ENCODE measurements around the gene EBLN2.

EBLN2 gene

GRCh38 chr3:73036694-73037591, 24.5 kb upstream of the EBLN2 start:
- H3K27ac ChIP-seq (ENCODE audit: low read depth, low read length): no peak overlapping the region
- H3K4me3 ChIP-seq (ENCODE audit: low read depth, low read length): no peak overlapping the region
- H3K9ac ChIP-seq (ENCODE audit: low read length): no peak overlapping the region
- H3K4me1 ChIP-seq (ENCODE audit: control insufficient read depth, insufficient read depth, low read length): peaks cover 38% of the 10 kb centered on the region
- H3K36me3 ChIP-seq (ENCODE audit: control insufficient read depth, insufficient read depth, low read length): no peaks in the 10 kb centered on the region
- H3K9me3 ChIP-seq (ENCODE audit: control insufficient read depth, insufficient read depth, low read depth, low read length): no peaks in the 10 kb centered on the region
- H3K27me3 ChIP-seq (ENCODE audit: control insufficient read depth, insufficient read depth, low read length): no peaks in the 10 kb centered on the region

GRCh38 chr3:73041537-73041936, 19.9 kb upstream of the EBLN2 start:
- H3K4me1 ChIP-seq (ENCODE audit: control insufficient read depth, insufficient read depth, low read length): peaks cover 53% of the 10 kb centered on the region
- no peaks in the 10 kb centered on the region for H3K27me3 ChIP-seq (ENCODE audit: control insufficient read depth, insufficient read depth, low read length)
- H3K9me3 ChIP-seq (ENCODE audit: control insufficient read depth, insufficient read depth, low read depth, low read length): no peaks in the 10 kb centered on the region
- H3K9ac ChIP-seq (ENCODE audit: low read length): no peak overlapping the region
- H3K4me3 ChIP-seq (ENCODE audit: low read depth, low read length): no peak overlapping the region
- no peak overlapping the region for H3K27ac ChIP-seq (ENCODE audit: low read depth, low read length)
- no peaks in the 10 kb centered on the region for H3K36me3 ChIP-seq (ENCODE audit: control insufficient read depth, insufficient read depth, low read length)

- H3K36me3 ChIP-seq (ENCODE audit: control insufficient read depth, insufficient read depth, low read length): peaks cover under 1% of the 10 kb centered on the region
- H3K27me3 ChIP-seq (ENCODE audit: control insufficient read depth, insufficient read depth, low read length): no peaks in the 10 kb centered on the region
- H3K4me3 ChIP-seq (ENCODE audit: low read depth, low read length): no peak overlapping the region
- no peaks in the 10 kb centered on the region for H3K9me3 ChIP-seq (ENCODE audit: control insufficient read depth, insufficient read depth, low read depth, low read length)
- no peak overlapping the region for H3K9ac ChIP-seq (ENCODE audit: low read length)
- H3K4me1 ChIP-seq (ENCODE audit: control insufficient read depth, insufficient read depth, low read length): peaks cover 36% of the 10 kb centered on the region
- H3K27ac ChIP-seq (ENCODE audit: low read depth, low read length): no peak overlapping the region
Measured at GRCh38 chr3:73043414-73043813, 18.0 kb upstream of the EBLN2 start.

GRCh38 chr3:73045391-73045790, 16.1 kb upstream of the EBLN2 start:
- Histone ChIP-seq H3K36me3 (ENCODE audit: control insufficient read depth, insufficient read depth, low read length) (peaks cover 10% of the 10 kb centered on the region), H3K27me3 (ENCODE audit: control insufficient read depth, insufficient read depth, low read length) (no peaks in the 10 kb centered on the region), H3K4me1 (ENCODE audit: control insufficient read depth, insufficient read depth, low read length) (peaks cover 36% of the 10 kb centered on the region), H3K9ac (ENCODE audit: low read length) (no peak overlapping the region), H3K27ac (ENCODE audit: low read depth, low read length) (no peak overlapping the region), H3K4me3 (ENCODE audit: low read depth, low read length) (no peak overlapping the region), H3K9me3 (ENCODE audit: control insufficient read depth, insufficient read depth, low read depth, low read length) (no peaks in the 10 kb centered on the region)

GRCh38 chr3:73046195-73046594, 15.3 kb upstream of the EBLN2 start:
- Histone ChIP-seq H3K9me3 (ENCODE audit: control insufficient read depth, insufficient read depth, low read depth, low read length) (no peaks in the 10 kb centered on the region), H3K27me3 (ENCODE audit: control insufficient read depth, insufficient read depth, low read length) (no peaks in the 10 kb centered on the region), H3K36me3 (ENCODE audit: control insufficient read depth, insufficient read depth, low read length) (peaks cover 17% of the 10 kb centered on the region), H3K4me3 (ENCODE audit: low read depth, low read length) (no peak overlapping the region), H3K4me1 (ENCODE audit: control insufficient read depth, insufficient read depth, low read length) (peaks cover 31% of the 10 kb centered on the region), H3K9ac (ENCODE audit: low read length) (no peak overlapping the region), H3K27ac (ENCODE audit: low read depth, low read length) (no peak overlapping the region)

- no peaks in the 10 kb centered on the region for H3K27me3 ChIP-seq (ENCODE audit: control insufficient read depth, insufficient read depth, low read length)
- H3K9me3 ChIP-seq (ENCODE audit: control insufficient read depth, insufficient read depth, low read depth, low read length): no peaks in the 10 kb centered on the region
- H3K4me1 ChIP-seq (ENCODE audit: control insufficient read depth, insufficient read depth, low read length): peaks cover 21% of the 10 kb centered on the region
- H3K36me3 ChIP-seq (ENCODE audit: control insufficient read depth, insufficient read depth, low read length): peaks cover 17% of the 10 kb centered on the region
- no peak overlapping the region for H3K9ac ChIP-seq (ENCODE audit: low read length)
- no peak overlapping the region for H3K27ac ChIP-seq (ENCODE audit: low read depth, low read length)
- H3K4me3 ChIP-seq (ENCODE audit: low read depth, low read length): no peak overlapping the region
Measured at GRCh38 chr3:73049319-73049718, 12.1 kb upstream of the EBLN2 start.

- H3K4me1 ChIP-seq (ENCODE audit: control insufficient read depth, insufficient read depth, low read length): peaks cover 6% of the 10 kb centered on the region; the same call in 1 of the 2 replicates
- H3K9ac ChIP-seq (ENCODE audit: low read length): no peak overlapping the region
- peaks cover 17% of the 10 kb centered on the region for H3K36me3 ChIP-seq (ENCODE audit: control insufficient read depth, insufficient read depth, low read length)
- no peak overlapping the region for H3K4me3 ChIP-seq (ENCODE audit: low read depth, low read length)
- H3K9me3 ChIP-seq (ENCODE audit: control insufficient read depth, insufficient read depth, low read depth, low read length): no peaks in the 10 kb centered on the region
- H3K27me3 ChIP-seq (ENCODE audit: control insufficient read depth, insufficient read depth, low read length): no peaks in the 10 kb centered on the region
- H3K27ac ChIP-seq (ENCODE audit: low read depth, low read length): no peak overlapping the region
Measured at GRCh38 chr3:73052857-73053256, 8.6 kb upstream of the EBLN2 start.

- H3K4me1 ChIP-seq (ENCODE audit: control insufficient read depth, insufficient read depth, low read length): peaks cover 6% of the 10 kb centered on the region; the same call in 1 of the 2 replicates
- H3K9me3 ChIP-seq (ENCODE audit: control insufficient read depth, insufficient read depth, low read depth, low read length): no peaks in the 10 kb centered on the region
- no peak overlapping the region for H3K4me3 ChIP-seq (ENCODE audit: low read depth, low read length)
- H3K27ac ChIP-seq (ENCODE audit: low read depth, low read length): no peak overlapping the region
- H3K9ac ChIP-seq (ENCODE audit: low read length): no peak overlapping the region
- peaks cover 18% of the 10 kb centered on the region for H3K36me3 ChIP-seq (ENCODE audit: control insufficient read depth, insufficient read depth, low read length)
- no peaks in the 10 kb centered on the region for H3K27me3 ChIP-seq (ENCODE audit: control insufficient read depth, insufficient read depth, low read length)
Measured at GRCh38 chr3:73055583-73055982, 5.9 kb upstream of the EBLN2 start.

GRCh38 chr3:73056014-73056844, 5.2 kb upstream of the EBLN2 start:
- Histone ChIP-seq H3K9ac (ENCODE audit: low read length) (no peak overlapping the region), H3K27me3 (ENCODE audit: control insufficient read depth, insufficient read depth, low read length) (no peaks in the 10 kb centered on the region), H3K36me3 (ENCODE audit: control insufficient read depth, insufficient read depth, low read length) (peaks cover 14% of the 10 kb centered on the region), H3K9me3 (ENCODE audit: control insufficient read depth, insufficient read depth, low read depth, low read length) (no peaks in the 10 kb centered on the region), H3K4me3 (ENCODE audit: low read depth, low read length) (no peak overlapping the region), H3K27ac (ENCODE audit: low read depth, low read length) (no peak overlapping the region), H3K4me1 (ENCODE audit: control insufficient read depth, insufficient read depth, low read length) (peaks cover 6% of the 10 kb centered on the region; the same call in 1 of the 2 replicates)

- Histone ChIP-seq H3K4me1 (ENCODE audit: control insufficient read depth, insufficient read depth, low read length) (peaks cover 6% of the 10 kb centered on the region; the same call in 1 of the 2 replicates), H3K4me3 (ENCODE audit: low read depth, low read length) (no peak overlapping the region), H3K27ac (ENCODE audit: low read depth, low read length) (no peak overlapping the region), H3K36me3 (ENCODE audit: control insufficient read depth, insufficient read depth, low read length) (peaks cover 20% of the 10 kb centered on the region), H3K27me3 (ENCODE audit: control insufficient read depth, insufficient read depth, low read length) (no peaks in the 10 kb centered on the region), H3K9ac (ENCODE audit: low read length) (no peak overlapping the region), H3K9me3 (ENCODE audit: control insufficient read depth, insufficient read depth, low read depth, low read length) (no peaks in the 10 kb centered on the region)
Measured at GRCh38 chr3:73056845-73057150, 4.7 kb upstream of the EBLN2 start.

GRCh38 chr3:73060302-73060723, 1.1 kb upstream of the EBLN2 start:
- Histone ChIP-seq H3K4me3 (ENCODE audit: low read depth, low read length) (no peak overlapping the region), H3K36me3 (ENCODE audit: control insufficient read depth, insufficient read depth, low read length) (peaks cover 53% of the 10 kb centered on the region), H3K9ac (ENCODE audit: low read length) (no peak overlapping the region), H3K4me1 (ENCODE audit: control insufficient read depth, insufficient read depth, low read length) (no peaks in the 10 kb centered on the region), H3K9me3 (ENCODE audit: control insufficient read depth, insufficient read depth, low read depth, low read length) (no peaks in the 10 kb centered on the region), H3K27ac (ENCODE audit: low read depth, low read length) (no peak overlapping the region), H3K27me3 (ENCODE audit: control insufficient read depth, insufficient read depth, low read length) (no peaks in the 10 kb centered on the region)

All from HUES6 (cell line).